LNCAP (cell line): Measurements from ENCODE around the gene PCBP4.
A peak's percentile ranks its signal among the peaks of the same experiment; 100 is the strongest.

Source experiments
- CTCF ChIP-seq: fragments of 450-650 bp; IDR thresholded peaks from 2 replicates; pipeline ENCODE4 v1.5.1; 2017; ENCODE audit warnings: mild to moderate bottlenecking

Gene PCBP4

DNA sequence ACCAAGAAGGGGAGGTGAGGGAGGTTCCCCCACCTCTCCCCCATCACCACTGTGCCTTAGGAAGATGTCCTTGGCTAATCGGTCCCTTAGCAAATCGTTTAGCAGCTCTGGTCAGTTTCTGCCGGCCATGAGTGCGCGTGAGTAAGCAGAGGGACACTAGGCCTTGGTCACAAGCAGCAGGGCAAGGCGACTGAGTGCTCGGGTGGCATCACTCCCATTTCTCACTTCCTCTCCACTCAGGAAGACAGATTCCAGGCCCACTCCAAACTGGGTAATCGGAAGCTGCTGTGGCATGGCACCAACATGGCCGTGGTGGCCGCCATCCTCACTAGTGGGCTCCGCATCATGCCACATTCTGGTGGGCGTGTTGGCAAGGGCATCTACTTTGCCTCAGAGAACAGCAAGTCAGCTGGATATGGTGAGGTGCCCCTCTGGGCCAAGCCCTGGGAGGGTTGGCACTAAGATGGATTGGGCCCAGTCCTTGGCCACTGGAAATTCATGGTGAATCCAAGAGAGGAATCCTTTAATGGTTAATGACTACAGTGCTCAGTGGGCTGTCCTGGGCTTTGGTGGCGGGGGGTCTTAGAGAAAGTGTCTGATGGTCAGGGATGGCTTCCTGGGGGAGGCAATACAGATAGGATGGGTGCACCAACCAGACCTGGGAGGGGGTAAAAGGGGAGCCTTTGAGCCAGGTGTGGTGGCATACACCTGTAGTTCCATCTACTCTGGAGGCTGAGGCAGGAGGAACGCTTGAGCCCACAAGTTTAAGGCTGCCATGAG is 21.1 kb downstream of the PCBP4 start:
- no peak for TF ChIP-seq CTCF

DNA sequence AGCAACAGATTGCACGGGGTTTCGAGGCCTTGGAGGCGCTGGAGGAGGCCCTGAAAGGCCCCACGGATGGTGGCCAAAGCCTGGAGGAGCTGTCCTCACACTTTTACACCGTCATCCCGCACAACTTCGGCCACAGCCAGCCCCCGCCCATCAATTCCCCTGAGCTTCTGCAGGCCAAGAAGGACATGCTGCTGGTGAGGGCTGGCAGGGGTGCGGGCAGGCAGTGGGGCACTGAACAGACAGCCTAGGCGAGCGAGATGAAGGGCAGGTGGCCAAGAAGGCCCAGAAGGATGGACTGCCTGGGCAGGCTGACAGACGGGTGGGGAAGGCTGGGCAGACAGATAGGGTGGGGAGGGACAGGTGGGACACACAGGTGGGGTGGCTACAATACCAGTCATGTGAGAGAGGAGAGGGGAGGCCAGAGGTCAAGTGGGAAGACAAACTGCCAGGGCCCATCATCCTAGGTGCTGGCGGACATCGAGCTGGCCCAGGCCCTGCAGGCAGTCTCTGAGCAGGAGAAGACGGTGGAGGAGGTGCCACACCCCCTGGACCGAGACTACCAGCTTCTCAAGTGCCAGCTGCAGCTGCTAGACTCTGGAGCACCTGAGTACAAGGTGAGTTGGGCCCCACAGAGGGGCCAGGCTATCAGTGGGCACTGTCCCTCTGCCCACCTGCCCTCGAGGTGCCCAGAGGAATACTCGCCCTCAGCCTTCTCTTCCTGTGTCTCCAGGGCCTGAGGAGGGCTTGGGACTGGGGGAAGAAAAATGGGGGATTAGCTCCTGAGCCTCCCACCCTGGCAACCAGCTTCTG is 22.0 kb downstream of the PCBP4 start:
- TF ChIP-seq CTCF: no peak

- TF ChIP-seq CTCF: no peak
Measured at GRCh38 chr3:51944451-51945021, 22.7 kb downstream of the PCBP4 start.

GRCh38 chr3:51943451-51944391 is 23.5 kb downstream of the PCBP4 start:
- no peak for TF ChIP-seq CTCF

DNA sequence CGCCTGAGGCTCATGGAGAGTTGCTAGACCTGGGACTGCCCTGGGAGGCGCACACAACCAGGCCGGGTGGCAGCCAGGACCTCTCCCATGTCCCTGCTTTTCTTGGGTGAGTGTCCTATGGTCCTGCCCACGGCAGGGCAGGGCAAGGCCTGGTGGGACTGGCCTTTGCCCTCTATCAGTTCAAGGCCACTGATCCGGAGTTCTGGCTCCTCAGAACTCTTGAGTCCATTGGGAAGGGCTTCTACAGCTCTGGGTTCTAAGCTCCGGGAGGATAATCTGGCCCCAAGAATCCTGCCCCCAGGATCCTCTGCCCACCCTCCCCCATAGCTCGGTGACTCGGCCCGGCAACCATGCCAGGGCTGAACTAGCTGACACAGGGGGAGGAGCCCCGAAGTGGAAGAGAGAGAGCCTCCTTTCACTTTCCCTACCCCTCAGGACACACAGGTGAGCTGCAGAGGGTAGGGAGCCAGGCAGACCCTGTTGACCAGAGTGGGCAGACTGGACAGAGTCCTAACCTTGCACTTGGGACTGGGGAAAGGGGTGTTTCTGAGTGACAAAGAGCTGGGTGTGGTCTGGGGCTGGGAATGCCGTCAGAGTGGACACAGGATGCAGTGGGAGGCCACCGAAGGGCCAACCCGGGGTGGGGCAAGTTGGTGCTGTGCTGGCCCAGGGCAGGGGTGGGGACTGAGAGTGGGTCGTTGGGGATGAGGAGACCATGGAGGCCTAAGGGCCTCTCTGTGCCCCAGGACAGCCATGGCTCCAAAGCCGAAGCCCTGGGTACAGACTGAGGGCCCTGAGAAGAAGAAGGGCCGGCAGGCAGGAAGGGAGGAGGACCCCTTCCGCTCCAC is 24.4 kb downstream of the PCBP4 start:
- TF ChIP-seq CTCF: no peak

- TF ChIP-seq CTCF: peak; percentile 98
Measured at GRCh38 chr3:51941798-51942602, 25.3 kb downstream of the PCBP4 start, which contains the start of the genes PARP3 and RRP9. TSS of gene PARP3 (plus strand) at chr3:51942363. CDS start at chr3:51943356, 993 bp downstream. TSS of gene RRP9 (minus strand) at chr3:51941904. CDS start at chr3:51941867, 37 bp downstream.
